Measurements from ENCODE around the gene LEO1.

The LEO1 gene

DNA sequence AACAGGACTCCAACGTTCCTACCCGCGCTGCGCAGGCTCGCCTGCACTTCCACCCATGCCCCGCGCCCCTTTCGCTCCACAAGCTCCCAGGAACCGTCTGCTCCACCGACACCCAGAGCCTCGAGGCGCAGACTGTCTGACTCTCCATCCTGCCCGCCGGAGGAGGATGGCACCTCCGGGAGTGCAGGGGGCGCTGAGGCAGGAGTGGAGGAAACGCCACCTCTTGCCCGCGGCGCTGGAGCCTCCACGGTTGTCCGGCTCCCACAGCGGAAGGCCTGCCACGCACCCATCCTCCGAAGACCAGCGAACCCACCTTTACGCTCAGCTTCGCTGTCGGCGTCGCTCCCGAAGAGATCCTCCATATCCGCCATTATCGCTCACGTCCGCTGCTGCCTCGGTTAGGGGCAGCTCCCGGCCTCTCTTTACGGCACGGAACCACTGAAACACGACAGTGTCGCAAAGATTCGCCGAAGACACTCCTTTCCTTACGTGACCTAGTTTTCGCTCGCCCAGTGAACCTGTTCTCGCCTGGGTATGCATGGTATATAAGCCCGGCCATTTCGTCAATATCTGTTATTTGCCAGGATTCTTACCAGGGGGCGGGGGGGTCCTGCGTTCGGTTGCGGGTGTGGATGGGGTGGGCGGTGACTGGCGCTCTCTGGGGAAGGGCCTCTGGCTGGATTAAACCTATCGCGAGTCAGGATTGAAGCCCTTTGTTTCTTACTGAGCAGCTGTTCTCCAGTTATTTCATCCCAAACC, at the start of gene LEO1:
Gene LEO1 (minus strand): TSS at position 404 of the 759 bp plus-strand sequence. CDS start 33 bp downstream, at position 371.
- DNase-seq = peak; percentile 76

- no peak for DNase-seq
Observed at GRCh38 chr15:52021128-52021671, 49.6 kb upstream of the LEO1 start.

DNA sequence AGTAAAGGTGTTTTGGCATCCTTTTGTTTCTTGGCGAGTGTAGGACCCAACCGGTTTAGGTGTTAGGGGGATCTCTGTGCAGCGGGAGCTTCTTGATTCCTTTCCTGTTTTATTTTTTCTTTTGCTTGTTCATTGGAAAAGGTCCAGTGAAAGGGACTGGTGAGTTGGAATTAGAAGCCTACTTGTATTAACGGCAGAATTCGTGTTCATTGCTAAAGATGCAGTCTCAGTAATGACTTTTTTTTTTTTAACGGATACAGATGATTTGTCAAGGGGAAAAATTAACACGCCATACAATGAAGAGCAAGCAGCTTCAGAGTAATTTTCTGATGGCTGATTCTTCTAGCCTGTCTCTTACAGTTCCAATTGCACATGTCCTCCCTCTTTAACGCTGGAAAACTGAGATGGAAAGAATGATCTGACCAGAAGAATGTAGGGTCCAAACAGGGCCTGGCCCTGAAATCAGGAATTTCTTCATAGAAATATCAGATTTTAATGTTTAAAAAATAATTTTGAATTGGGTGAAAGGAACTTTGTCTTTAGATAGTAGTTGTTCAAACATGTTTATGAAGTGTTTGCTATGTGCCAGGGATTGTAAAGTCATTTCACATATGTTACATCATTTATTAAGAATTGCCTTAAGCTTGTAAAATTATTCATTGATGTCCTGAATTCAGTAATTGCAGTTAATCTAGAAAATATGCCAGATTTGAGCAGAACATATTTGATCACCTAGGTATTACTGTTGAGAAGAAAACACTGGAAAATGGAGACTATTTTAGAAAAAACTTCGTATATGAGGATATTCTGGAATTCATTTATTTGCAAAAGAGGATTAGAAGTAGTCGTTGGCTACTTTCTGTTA, 48.9 kb upstream of the LEO1 start:
- DNase-seq = no peak

DNA sequence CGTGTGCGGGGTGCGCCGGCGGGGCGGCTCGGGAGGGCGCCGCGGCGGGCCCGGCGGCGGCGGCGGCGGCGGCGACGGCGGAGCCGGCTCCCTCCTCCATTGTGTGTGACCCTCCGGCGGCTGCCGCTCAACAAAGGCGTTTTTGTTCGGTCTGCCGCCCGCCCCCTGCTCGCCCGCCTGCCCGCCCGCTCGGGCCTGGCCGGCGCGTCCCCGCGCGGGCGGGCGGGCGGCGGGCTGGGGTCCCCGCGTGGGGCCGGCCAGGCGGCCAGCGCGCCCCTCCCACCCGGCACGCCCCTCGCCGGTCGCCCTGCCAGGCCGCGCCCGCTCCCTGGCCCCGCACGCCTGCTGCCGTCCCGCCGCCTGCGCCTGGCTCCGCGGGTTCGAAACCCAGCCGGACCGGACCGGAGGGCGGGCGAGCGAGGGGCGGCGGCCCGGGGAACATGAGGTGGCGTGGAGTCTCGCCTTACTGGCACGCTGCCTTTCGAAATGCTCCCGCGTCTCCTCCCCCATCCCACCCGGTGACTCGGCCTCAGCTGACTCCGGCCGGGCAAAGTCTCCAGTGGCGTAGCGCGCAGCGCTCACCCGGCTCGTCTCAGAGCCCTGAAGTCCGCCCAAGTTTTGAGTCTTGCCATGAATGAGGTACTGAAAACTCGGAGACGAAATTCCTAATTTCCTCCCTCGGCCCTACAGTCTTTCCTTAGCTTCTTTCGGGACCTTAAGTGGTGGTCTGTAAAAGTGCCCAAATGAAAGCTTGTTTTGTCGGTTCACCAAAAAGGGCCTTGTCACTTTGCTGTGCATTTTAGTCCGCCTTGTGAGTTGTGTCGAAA, 48.0 kb upstream of the LEO1 start:
- no peak for DNase-seq

- peak; percentile 50 for DNase-seq
Observed at GRCh38 chr15:52018693-52019393, 47.3 kb upstream of the LEO1 start, which contains the start of gene MAPK6. Gene MAPK6, plus strand, starts transcription at chr15:52019219. Its CDS starts 27,242 bp downstream, at chr15:52046461.

DNA sequence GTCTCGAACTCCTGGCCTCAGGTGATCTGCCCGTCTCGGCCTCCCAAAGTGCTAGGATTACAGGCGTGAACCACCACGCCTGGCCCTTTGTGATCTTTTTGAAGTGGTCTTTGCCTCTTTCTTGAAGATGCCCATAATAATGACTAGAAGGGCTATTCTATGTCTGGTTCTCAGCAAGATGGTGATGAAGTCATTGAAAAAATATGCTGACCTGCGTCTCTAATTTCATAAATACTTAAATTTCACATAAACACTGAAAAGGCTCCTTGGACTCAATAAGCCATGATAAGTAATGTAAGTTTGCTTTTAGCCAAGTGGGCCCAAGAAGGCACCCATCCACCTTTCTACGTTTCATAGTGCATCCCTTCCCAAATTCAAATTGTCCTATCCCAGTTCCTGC, 46.7 kb upstream of the LEO1 start:
- no peak for DNase-seq

- no peak for DNase-seq
Observed at GRCh38 chr15:52016316-52016715, 44.7 kb upstream of the LEO1 start.

DNA sequence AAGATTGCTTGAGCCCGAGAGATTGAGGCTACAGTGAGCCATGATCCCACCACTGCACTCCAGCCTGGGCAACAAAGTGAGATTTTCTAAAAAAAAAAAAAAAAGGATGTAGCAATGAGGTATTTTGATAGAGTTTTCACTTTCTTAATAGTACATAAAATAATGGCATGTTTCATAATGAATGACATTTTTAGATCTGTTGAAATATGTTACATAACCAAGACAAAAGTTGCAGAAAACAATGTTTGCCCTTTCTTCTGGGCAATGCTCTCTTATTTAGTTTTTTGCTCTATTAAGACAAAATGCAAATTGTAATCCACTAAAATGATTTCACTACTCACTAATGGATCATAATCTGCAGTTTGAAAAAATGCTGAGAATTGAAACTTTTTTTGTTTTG, 43.0 kb upstream of the LEO1 start:
- DNase-seq = no peak

DNA sequence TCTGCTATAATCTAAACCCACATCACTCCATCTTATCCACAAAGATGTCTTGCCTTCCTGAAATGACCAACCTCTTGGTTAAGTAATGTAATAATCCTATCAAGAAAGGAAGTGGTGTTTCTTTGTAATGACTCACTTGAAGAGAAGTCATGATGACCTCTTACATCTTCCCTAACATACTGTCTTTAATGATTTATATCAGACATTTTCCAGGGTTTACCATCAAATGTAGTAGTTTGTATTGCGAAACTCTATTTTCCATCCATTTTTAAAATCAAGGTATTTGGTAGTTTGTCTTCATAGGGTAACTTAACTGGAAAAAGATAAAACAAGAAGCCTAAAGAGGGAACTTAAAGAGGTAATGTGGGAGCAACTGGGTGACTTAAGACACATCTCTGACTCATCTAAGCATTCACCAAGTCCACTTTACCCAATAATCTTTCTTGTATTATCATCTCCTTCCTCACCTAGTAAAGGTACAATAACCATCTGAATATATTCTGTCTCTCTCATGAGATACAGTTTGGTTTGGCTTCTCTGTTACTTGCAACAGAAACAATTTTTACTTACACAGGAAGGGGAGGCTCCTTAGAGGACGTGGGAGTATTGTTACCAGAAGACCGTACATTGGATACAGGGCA, 41.7 kb upstream of the LEO1 start:
- no peak for DNase-seq

DNA sequence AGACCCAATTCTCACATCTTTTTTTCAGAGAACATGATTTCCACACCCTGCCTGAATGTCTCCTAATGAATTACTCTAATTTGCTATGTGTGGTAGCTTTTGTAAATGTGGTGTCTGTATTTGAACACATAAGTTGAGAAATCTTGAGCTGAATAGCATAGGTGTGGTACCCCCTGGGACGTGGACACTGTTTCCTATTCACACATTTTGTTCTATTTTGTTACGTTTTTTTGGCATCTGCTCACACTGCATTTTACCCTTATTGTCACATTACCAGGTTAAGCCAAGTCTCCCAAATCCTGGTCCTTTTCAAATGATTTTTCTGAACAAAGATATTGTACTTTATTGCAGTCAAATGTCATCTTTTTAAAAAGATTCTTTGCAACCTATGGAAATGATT, 40.6 kb upstream of the LEO1 start:
- DNase-seq = no peak

- DNase-seq = no peak
Observed at GRCh38 chr15:52011711-52012144, 40.1 kb upstream of the LEO1 start.

DNA sequence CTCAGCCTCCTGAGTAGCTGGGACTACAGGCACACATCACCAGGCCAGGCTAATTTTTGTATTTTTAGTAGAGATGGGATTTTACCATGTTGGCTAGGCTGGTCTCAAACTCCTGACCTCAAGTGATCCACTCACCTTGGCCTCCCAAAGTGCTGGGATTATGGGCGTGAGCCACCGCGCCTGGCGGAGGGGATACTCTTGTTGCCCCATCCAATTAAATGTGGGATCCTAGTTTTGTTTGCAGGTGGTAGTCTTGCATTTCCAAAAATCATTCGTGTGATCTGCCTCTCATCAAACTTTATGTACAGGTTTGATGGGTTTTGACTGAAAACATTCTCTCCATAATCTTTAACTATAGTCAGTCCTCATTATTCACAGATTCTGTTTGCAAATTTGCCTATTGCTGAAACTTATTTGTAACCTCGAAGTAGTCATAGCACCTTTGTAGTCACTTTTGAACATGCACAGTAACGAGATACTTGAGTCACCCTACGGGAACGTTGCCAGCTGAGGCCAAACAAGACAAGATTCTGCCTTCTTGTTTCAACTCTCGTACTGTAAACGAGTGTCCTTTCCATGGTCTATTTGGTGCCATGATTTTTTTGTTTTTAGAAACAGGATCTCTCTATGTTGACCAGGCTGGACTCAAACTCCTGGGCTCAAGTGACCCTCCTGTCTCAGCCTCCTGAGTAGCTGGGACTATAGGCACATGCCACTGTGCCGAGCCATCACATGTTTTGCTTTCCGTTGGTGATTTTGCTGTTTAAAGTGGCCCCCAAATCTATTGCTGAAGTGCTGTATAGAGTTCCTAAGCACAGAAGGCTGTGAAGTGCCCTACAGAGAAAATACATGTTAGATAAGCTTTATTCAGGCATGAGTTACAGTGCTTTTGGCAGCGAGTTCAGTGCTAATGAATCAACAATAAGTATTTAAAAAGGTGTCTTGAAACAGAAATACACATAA, 39.3 kb upstream of the LEO1 start:
- no peak for DNase-seq

DNA sequence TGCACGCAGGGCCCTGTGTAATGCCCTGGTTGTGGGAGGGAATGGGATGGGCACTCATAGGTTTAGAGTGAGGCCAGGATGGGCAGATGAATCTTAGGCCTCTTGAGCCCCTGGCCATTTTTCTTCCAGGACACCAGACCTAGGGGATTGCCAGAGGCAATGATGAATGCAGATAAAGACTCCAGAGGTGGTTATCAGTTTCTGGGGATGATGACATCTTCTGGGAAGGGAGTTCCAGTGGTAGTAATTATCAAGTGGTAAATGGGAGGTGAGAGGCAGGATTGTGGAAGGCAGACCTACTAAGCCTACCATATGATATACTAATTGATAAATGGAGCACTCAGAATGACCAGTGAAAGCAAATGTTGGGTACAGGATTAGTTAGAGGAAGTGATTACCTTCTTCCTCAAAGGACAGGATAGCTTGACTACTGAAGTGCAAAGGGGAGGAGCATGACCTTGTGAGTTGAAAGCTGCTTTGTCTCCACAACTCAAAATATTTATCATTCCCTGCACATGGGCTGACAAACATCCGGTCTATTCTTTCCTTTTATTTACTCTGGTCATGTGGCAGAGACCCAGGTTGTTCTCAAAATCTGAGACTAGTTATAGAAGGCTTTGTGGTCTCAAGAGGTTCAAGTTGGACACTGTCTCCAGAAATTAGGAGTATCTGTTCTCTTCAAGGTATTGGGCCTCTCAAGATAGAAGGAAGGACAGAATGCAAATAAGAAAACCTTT, 37.3 kb upstream of the LEO1 start:
- DNase-seq = no peak

- DNase-seq = no peak
Observed at GRCh38 chr15:52008359-52008697, 36.8 kb upstream of the LEO1 start.

- no peak for DNase-seq
Observed at GRCh38 chr15:52006702-52007340, 35.2 kb upstream of the LEO1 start.

DNA sequence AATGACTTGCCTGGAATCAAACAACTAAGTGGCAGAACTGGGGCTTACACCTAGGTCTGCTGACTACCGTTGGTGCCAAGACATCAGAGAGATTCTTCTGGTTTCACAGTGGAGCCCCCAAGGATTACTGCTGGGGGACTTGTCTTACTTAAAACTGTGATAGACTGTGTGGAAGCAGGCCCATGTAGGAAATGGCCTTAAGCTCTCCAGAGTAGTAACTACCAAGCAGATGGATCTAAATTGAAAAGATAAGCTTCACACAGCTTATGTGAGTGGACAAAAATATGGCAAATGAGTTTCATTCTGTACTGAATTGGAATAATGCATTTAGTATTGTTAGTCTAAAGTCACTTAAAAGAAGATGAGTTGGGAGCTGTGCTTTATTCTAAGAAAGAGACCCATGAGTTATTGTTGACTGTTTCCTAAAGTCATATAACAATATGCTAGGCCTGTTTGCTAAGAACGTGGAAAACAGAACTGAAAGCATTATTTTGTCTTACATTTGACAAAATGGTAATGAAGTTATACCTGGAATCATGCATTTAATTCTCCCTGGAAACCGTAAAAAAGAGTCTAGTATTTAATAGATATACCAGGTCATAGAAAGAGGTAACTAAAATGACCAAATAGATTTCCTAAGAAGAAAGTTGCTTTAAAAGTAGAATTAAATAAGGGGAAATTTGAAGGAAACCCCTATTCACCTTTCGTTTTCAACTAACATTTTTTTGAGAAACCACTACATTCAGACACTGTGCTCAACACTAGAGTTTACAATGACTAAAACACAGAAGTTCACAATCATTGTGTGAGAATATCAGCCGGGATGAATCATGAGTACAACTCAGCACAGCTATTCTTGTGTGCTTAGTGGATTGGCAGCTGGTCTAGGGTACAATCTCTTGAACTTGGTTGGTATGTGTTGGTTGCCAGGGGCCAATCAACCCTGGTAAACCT, 34.4 kb upstream of the LEO1 start:
- DNase-seq = no peak

DNA sequence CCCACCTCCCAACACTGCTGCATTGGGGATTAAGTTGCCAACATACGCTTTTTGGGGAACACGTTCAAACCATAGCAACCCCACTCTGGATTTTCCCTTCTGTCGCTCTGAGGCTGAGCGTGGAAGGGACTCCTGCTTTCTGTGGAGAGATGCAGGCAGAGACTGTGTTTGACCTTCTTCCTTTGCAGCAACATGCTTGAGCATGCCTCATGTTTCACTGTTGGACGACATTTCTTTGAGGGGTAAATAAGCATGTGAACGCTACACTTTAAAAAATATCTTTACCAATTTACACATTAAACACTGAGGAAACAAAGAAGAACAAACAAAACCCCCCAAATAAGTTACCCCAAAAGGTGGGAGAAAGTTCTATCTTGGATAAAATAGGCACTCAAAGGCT, 33.2 kb upstream of the LEO1 start:
- DNase-seq = no peak

- DNase-seq = no peak
Observed at GRCh38 chr15:52003710-52004109, 32.1 kb upstream of the LEO1 start.

Measured in NCI-H1436 treated with DMSO at 0.1 percent for 48 hours (cell line).